DMS114 treated with DMSO at 0.1 percent for 48 hours (cell line): ENCODE results near the gene CCDC50.

ENCODE experiments used
- DNase-seq: peaks from one replicate; lab custom pipeline; 2025; ENCODE audit not compliant: unreplicated experiment; lab: John Stamatoyannopoulos, UW

The CCDC50 gene, protein sequence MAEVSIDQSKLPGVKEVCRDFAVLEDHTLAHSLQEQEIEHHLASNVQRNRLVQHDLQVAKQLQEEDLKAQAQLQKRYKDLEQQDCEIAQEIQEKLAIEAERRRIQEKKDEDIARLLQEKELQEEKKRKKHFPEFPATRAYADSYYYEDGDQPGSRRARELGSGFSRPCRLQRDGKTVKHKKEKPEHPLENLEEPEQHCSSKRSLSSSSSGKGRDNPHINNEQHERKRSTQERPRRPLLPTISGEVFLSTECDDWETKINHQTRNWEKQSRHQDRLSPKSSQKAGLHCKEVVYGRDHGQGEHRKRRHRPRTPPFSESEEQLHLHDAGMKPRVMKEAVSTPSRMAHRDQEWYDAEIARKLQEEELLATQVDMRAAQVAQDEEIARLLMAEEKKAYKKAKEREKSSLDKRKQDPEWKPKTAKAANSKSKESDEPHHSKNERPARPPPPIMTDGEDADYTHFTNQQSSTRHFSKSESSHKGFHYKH

DNA sequence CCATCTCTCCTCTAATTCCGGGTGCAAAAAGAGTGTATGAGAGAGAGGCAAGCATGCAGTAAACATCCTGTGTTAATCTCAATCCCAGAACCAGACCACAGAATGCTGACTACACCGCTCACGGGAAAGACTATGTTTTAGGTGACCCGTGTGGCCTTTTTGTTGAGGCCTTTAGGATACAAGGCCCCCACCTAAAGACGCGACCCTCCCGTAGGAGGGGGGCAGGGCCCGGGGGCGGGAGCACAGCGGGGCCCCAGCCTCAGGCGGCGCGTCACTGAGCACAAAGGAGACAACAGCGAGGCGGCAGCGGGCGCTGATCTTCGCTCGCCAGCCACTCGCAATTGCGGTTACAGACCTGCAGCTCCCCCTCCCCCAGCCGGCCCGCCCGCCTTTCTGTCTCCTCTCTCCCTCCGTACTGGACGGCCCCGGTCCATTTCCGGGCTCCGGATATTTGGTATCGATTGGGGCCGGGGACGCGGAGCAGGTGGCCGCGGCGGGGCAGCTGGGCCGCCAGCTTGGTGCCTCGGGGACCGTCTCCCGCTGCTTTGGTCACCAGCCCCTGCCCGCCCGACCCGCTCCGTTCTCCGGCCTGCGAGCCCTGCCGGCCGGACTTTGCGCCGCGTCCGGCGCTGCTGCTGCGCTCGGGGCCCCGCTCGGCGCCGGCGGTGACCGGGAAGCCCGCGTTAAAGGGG, at the start of gene CCDC50:
TSS of gene CCDC50 (plus strand) at position 433 of the 692 bp plus-strand sequence. CDS start 281 bp downstream, outside the sequence.
- peak; percentile 25 for DNase-seq

DNA sequence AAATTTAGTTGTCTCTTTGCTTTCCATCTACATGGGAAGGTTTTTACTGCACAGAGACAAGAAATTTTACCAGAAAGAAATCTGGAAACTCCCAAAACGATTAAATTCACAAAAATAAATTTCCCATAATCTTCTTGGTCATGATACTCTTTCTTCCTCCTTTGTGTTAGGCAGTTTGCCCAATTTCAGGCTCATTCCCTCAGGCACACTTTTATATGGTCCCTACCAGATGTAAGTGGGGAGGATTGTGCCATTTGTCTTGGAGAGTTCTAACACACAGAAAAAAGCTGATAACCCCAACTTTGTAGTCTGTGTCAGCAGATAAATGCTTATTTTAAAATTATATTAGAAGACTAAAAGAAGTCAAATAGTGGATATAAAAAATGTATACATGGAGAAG, 49.1 kb upstream of the CCDC50 start:
- DNase-seq, result no peak

DNA sequence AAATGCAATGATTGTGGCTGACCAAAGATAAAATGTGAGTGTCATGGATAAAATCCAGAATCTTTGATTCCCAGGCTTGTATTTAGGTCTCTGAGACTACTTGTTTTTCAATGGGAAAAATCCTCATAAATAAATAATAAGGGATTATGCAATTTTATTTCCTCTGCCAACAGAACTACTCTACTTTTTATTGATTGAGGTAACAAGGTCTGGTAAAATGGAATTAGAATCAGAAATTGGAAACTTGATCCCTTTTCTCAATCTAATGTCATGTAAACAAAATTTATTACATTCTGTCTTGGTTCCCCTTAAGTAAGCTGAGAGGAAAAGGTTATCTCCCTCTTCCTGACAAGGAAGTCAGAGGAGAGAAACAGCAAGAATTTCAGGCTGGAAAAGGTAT, 48.3 kb upstream of the CCDC50 start:
- DNase-seq, result no peak

DNA sequence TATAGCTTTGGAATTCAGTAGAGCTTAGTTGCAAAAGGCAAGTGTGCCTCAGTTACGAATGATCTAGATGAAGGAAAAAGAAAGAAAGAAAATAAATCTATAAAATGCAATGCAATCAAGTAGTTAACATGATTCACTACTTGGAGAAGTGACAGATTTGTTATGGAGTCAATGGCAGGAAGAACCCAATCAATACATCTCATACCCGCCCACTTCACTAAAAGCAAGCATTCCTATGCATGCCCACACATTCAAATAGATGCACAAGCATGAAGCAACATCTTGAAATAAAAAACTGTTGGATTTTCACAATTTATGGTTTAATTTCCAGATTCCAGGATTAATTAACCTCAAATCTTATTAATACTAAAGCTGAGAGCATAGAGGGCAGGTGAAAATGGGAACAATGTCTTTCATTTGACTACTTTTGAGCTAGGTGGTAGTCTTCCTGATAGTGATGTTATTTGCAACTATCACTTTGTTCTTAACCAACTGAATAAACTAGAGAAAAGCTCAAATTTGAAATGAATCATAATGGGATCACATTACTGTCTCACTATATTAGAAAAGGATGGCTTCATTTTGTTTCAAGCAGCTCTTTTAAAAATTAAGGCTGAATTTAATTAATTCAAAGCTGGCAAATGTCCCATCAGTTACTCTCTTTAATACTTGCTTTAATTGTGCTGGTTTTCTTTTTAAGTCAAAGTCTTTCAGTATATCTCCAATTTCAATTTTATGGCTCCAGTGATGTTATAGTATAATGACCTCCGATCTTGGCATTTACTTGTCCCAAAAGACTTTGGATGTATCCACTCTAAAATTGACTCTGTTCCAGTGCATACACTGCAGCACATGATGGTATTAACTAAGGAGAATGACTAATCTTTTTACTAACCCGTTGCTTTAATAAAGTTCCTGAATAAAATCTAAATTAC, 46.7 kb upstream of the CCDC50 start:
- no peak for DNase-seq

DNA sequence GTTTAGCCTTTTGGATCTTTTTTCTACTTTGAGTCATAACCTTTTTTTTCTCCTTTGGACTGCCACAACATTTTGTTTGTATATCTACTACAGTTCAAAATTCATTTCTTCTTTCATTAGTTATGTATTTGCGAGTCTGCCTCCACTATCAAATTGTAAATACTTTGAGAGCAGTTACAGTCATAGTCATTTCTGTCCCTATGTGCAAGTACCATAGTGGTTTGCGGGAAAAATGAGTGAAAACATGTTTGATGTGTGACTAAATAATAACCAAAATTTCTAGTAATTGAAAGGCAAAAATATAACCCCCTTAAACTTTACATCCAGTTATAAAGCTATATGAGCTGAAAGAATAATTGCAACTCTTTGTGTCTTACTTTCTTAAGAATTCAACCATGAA, 45.8 kb upstream of the CCDC50 start:
- DNase-seq, result no peak

DNA sequence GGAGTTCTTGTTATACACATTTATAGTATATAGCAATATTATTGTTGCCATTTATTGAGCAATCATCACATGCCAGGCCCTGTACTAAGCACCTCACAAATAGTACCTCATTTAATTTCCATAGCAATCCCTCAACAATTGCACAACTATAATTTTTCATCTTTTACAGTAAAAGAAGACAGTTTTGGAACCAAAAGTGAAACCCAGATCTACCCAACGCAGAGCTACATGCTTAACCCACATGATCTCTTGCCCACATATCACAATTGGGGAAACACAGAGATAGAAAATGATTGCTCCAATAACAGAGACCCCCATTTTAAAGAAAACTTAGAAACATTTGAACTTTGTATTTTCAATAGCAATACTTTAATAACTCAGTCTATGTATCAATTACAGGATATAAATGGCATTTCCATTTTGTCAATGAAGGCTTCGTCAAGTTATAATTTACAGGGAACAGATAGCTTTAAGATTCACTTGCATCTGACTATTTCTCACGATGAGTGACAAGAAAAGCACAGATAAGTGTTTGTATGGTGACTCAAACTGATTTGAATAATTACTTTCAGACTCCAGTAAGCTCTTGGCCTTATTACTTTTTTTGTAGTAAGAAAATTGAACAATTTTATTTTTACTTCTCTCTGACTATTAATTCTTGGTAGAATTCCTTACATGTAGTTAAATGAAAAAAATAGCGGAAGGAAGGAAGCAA, 38.7 kb upstream of the CCDC50 start:
- no peak for DNase-seq

DNA sequence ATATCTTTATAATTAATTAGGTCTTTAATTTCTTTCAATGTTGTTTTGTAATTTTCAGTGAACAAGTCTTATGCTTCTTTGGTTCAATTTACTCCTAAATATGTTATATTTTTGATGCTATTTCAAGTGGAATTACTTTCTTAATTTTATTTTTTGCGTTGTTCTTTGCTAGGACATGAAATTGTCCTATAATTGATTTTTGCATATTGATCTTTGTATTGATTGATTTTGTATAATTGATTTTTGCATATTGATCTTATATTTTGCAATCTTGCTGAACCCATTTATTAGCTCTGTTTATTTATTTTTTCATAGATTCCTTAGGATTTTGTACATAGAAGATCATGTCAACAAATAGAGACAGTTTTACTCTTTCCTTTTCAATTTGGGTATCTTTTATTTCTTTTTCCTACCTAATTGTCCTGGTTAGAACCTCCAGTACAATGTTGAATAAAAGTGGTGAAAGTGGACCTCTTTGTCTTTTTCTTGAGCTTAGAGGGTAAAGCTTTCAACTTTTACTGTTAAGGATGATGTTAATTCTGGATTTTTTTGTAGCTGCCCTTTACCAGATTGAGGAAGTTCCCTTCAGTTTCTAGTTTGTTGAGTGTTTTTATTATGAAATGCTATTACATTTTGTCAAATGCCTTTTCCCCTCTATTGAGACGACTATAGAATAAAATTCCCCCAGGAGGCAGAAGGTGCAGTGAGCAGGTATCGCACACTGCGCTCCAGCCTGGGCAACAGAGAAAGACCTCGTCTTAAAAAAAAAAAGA, 36.8 kb upstream of the CCDC50 start:
- no peak for DNase-seq

DNA sequence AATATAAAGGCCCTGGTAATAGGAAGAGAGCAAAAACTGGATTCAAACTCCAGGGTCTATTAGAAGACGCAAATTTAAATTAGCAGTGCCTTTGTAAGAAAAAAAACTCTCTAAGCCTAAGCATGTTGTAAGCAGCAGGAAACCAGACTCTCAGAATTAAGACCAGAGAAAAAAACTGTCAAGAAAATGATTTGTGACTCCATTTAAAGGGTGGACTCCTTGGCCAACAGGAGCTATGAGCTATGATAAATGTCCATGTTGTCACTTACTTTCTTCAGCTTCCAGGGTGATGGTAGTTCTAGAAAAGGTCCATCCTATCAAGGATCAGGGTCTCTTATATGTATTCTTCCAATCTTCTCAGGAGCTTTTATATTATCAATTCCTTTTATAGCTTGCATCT, 34.9 kb upstream of the CCDC50 start:
- DNase-seq, result no peak

DNA sequence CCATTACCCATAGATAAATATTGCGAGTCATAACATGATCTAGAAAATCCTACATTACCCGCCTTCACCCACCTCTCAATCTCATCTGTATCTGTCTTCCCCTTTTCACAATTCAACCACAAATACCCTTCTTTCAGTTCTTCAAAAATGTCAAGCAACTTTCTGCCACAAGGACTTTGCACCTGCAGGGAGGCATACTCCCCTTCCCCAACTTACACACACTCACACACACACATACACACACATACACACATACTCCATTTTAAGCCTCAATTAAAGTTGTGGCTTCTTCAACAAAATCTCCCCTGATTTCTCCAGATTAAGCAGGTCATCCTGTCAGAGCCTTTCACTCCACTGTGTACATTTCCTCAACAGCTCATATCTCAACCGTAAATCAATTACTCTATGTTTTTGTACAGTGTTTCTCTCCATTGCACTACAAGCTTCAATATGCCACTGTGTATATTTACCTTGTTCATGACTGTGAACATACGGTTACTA, 33.1 kb upstream of the CCDC50 start:
- DNase-seq, result no peak

DNA sequence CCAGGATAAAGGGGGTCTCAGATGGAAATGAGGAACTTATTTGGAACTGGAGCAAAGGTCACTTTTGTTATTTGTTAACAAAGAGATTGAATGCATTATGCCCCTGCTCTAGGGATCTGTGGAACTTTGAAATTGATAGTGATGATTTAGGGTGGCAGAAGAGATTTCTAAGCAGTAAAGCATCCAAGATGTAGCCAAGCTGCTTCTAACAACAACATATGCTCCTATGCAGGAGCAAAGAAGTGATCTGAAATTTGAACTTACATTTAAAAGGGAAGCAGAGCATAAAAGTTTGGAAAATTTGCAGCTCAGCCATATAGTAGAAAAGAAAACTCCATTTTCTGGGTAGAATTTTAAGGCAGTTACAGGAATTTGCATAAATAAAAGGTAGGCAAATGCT, 30.3 kb upstream of the CCDC50 start:
- DNase-seq, result no peak

DNA sequence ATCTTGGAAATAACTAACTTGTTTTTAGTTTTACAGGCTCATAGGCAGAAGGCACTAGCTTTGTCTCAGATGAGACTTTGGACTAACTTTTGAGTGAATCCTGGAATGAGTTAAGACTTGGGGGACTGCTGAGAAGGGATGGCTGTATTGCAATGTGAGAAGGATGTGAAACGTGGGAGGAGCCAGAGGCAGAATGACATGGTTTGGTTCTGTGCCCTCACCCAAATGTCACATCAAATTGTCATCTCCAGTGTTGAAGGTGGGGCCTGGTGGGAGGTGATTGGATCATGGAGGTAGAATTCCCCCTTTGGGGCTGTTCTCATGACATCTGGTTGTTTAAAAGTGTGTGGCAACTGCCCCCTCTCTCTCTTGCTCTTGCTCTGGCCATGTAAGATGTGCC, 28.8 kb upstream of the CCDC50 start:
- no peak for DNase-seq

DNA sequence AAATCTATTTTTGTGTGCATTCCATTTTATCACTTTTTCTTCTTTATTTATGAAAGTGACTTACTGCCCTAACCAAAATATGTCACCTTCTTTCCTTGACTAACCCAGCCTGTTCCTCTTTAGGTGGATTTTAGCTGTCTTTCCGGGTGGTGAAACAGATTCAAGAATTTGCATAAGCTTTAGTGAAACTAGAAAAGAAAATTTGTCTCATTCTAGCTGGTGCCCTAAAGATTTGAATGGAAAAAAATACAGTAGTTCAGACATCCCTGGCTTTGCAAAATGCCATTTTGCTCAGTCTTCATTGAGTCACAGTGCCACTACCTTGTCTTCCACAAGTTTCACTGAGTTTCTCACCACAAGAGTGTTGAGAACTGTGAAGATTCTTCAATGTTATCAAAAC, 28.2 kb upstream of the CCDC50 start:
- no peak for DNase-seq

DNA sequence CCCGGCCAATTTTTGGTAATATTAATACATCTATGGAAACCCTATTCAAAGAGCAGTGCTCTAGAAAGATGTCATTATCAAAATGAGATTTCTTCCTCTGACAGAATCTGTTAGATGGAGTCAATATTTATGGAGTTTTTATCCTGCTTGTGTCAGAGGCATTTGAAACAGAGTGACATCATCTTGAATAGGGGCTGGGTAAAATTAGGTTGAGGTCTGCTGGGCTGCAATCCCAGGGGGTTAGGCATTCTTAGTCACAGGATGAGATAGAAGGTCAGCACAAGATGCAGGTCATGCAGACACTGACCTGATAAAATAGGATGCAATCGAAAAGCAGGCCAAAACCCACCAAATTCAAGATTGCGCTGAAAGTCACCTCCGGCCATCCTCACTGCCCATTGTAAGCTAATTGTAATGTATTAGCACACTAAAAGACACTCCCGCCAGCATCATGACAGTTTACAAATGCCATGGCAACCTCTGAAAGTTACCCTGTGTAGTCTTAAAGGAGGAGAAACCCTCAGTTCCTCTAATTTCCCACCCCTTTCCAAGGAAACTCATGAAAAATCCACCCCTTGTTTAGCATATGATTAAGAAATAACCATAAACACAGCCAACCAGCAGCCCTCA, 27.3 kb upstream of the CCDC50 start:
- DNase-seq, result no peak

DNA sequence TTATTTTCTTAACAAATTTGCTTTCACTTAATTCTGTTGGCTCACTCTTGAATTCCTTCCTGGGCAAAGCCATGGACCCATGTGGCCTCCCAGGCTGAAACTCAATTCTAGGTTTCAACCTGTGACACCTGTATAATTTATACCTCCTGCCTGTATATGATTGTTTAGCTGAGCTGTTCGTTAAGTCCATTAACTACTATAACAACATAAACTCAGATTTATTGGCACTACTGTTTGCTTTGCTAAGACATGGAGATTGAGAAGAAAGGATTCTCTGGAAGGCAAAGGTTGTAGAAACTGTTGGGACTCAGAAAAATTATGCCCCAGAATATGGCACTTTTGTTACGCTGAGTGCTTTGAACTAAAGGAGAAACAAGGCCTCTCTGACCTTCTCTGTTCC, 26.7 kb upstream of the CCDC50 start:
- DNase-seq, result no peak

DNA sequence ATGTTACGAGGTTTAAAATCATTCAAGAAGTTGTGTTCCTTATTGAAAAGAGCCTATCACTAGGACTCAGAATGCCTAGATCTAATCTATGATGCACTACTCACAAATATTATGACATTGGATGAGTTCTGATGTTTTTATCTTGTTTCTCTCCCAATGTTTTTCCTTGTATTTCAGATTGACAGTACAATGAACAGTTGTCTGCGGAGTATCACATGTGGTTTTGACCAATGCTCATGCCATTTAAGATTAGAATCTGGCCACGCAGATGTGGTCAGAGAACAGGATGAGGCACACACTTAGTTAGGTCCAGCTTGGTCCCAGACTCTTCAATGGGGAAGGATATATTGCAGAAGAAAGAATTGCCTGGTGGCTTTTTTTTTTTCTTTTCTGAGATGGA, 25.6 kb upstream of the CCDC50 start:
- DNase-seq, result no peak

DNA sequence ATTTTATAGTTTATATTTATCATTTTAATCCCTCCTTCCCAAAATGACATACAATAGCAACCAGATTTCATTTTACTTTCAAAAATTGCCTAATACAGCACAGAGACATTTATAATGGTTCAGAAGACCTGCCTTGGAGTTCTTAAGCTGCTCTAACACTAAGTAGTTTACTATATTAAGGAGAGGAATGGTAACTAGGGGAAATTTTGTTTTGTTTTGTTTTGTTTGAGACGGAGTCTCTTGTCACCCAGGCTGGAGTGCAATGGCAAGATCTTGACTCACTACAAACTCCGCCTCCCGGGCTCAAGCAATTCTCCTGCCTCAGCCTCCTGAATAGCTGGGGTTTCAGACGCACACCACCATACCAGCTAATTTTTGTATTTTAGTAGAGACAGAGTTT, 22.8 kb upstream of the CCDC50 start:
- no peak for DNase-seq

DNA sequence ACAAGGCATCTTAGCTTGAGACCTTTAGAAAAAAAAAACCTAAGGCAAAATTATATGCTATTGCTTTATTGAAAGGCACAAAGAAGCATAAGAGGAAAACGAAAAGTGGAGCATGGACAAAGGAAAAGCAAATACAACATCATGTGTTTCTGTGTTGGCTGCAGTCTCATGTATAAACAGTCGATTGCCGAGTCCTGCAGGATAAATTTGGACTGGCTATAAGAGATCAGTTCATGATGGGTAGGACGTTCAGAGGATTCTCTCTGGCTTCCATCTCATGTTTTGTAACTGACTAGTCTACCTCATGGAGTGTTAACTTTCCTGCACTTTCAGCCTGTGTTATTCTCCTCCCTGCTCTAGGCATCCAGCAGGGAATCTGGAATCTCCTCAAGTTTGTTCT, 21.9 kb upstream of the CCDC50 start:
- no peak for DNase-seq

DNA sequence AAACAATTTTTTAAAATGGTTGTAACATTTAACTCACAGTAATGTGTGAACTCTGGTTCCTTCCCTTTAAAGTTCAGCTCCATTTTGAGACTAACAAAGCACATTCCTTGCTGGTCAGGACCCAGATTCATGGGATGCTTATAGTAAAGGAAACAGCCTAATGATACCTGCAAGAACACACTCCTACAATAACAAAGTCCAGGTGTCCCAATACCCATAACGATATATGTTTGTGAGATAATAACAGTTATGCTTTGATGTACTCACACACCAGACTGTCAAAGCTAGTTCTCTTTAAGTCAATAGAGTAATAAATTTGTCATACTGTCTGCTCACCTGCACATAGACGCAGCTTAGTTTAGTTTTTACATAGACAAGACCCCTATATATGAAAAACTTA, 15.9 kb upstream of the CCDC50 start:
- no peak for DNase-seq

DNA sequence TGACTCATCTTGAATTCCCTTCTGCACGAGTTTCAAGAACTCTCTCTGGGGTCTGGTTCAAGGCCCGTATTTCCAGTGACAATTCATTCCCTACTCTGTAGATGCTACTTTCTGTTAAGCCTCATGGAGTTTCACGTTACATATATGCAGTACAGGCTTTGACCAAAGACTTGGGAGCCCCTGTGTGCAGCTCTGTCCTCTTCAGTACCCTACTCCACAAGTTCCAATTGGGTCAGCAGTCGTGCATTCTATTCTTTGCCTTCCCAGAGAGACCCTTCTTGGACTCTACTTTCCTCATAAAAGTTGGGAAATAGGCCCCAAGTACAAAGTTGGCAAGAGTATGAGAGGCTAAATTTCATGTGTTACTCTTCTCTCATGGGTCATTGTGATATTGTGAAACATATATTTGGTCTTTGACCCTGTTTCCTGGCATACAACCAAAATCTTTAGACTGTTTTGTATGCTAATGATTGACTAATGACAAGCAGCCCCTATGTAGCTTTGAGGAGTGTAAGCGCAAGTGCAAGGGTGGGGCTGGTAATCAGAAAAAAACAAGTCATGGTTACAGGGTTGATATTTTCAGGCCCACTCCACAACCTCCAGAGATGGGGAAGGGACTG, 15.0 kb upstream of the CCDC50 start:
- DNase-seq, result no peak
